Mammary epithelial cell (primary cell): ENCODE data around the gene ELFN1.

Source experiments
- CTCF ChIP-seq, 2 donors: IDR thresholded peaks in 1 of 2; conservative IDR thresholded peaks in 1 of 2; 2 replicates each; pipeline ENCODE4 v1.5.1; 2011 to 2012; ENCODE audit warnings: inconsistent platforms in 2 of 2, low read length in 2 of 2, mild to moderate bottlenecking in 2 of 2, control low read depth in 1 of 2, low read depth in 1 of 2; ENCODE audit not compliant: insufficient read depth in 1 of 2; ENCODE audit errors: extremely low read depth in 1 of 2
- EZH2 ChIP-seq: IDR thresholded peaks from 2 replicates; pipeline ENCODE4 v1.6.1; 2012; ENCODE audit warnings: low read length, inconsistent platforms, borderline replicate concordance

GRCh38 chr7:1641661-1642260 lies 28.3 kb upstream of the ELFN1 start:
- TF ChIP-seq CTCF (conservative IDR thresholded peaks at IDR 0.05 in 1 of 2, IDR thresholded peaks at IDR 0.05 in 1 of 2; ENCODE audit: extremely low read depth in 1 of 2, insufficient read depth in 1 of 2, low read depth in 1 of 2, low read length in 2 of 2) = no peak
- TF ChIP-seq EZH2 = no peak
